AG04449 (cell line): ENCODE results near the gene ATP6V0A1.
A peak's percentile ranks its signal among the peaks of the same experiment; 100 is the strongest.
"Not testable (repeated sequence)": the region's sequence is repeated elsewhere in the genome, so short reads cannot be mapped to it uniquely, and the experiment has no call there.

Source experiments
- CTCF ChIA-PET: fragments of 350-600 bp; formaldehyde crosslinking; extraction: SDS; loops from one replicate; lab custom pipeline; 2021; ENCODE audit warnings: antibody characterized with exemption; lab: Yijun Ruan, JAX
- POLR2A ChIA-PET: fragments of 400-600, 350-600 bp; formaldehyde crosslinking; extraction: SDS; loops from one replicate; lab custom pipeline; 2020; ENCODE audit warnings: antibody characterized with exemption, inconsistent platforms; lab: Yijun Ruan, JAX
- DNase-seq: peaks from one replicate; pipeline ENCODE4 v3.0.0-alpha.2; 2010; ENCODE audit warnings: low read depth, low spot score
- H3K4me3 ChIP-seq: 2 replicates; pipeline ENCODE4 v1.5.1; 2011; ENCODE audit warnings: low read depth, mild to moderate bottlenecking, control low read depth, low read length
- CTCF ChIP-seq: IDR thresholded peaks from one replicate; pipeline ENCODE4 v1.5.1; 2011; ENCODE audit warnings: mild to moderate bottlenecking, moderate library complexity, low read length, control low read depth, inconsistent platforms; ENCODE audit not compliant: insufficient read depth; ENCODE audit errors: missing control alignments

The ATP6V0A1 gene

GRCh38 chr17:42537156-42537805 lies 78.6 kb downstream of the ATP6V0A1 start:
- CTCF ChIA-PET: interaction anchor here (1.2 to 2.5 kb wide), 4 partner anchors 11 to 225 kb away, joined by 4 to 17 read pairs (median 8); no protein-coding TSS in a partner anchor

GRCh38 chr17:42537826-42538451 lies 79.3 kb downstream of the ATP6V0A1 start:
- no peak for TF ChIP-seq CTCF
- ChIA-PET CTCF (interaction anchor here (1.2 kb wide), 1 partner anchor 226 kb away, joined by 6 read pairs; no protein-coding TSS in a partner anchor), POLR2A (no interaction called here)
- no peak overlapping the region for H3K4me3 ChIP-seq
- no peak for DNase-seq

More at GRCh38 chr17:42537156-42537805, 78.6 kb downstream of the ATP6V0A1 start:
- no peak for DNase-seq
- H3K4me3 ChIP-seq: peak overlapping the region; percentile 61
- no peak for TF ChIP-seq CTCF
- POLR2A ChIA-PET: interaction anchor here (1.0 to 2.3 kb wide), 4 partner anchors 11 to 114 kb away, joined by 8 to 14 read pairs (median 10); partner anchors contain the start of gene CAVIN1

GRCh38 chr17:42538482-42538881 lies 79.8 kb downstream of the ATP6V0A1 start:
- no peak for TF ChIP-seq CTCF
- ChIA-PET CTCF (interaction anchor here (0.8 kb wide), 1 partner anchor 19 kb away, joined by 3 read pairs; no protein-coding TSS in a partner anchor), POLR2A (no interaction called here)

GRCh38 chr17:42540558-42540957 lies 81.9 kb downstream of the ATP6V0A1 start:
- H3K4me3 ChIP-seq, DNase-seq: not testable (repeated sequence)
- ChIA-PET POLR2A (interaction anchor here (0.7 to 1.2 kb wide), 2 partner anchors 21 to 141 kb away, joined by 3 read pairs; no protein-coding TSS in a partner anchor), CTCF (interaction anchor here (0.9 kb wide), 1 partner anchor 24 kb away, joined by 3 read pairs; no protein-coding TSS in a partner anchor)

More at GRCh38 chr17:42538482-42538881, 79.8 kb downstream of the ATP6V0A1 start:
- H3K4me3 ChIP-seq: no peak overlapping the region
- DNase-seq: no peak

GRCh38 chr17:42541041-42541833 lies 82.6 kb downstream of the ATP6V0A1 start:
- POLR2A ChIA-PET: interaction anchor here (1.2 to 1.4 kb wide), 2 partner anchors 14 to 22 kb away, joined by 3 to 6 read pairs; no protein-coding TSS in a partner anchor
- DNase-seq: no peak
- no peak for TF ChIP-seq CTCF
- CTCF ChIA-PET: no interaction called here
- no peak overlapping the region for H3K4me3 ChIP-seq
